OCI-LY7 (cell line): ENCODE data around the gene KIF1B. TPM values are rescaled to one million over a fixed set of nuclear protein-coding genes. Genes with fewer than 3 reads are reported as not detected.
"Not testable (repeated sequence)": the region's sequence is repeated elsewhere in the genome, so short reads cannot be mapped to it uniquely, and the experiment has no call there.

ENCODE experiments used
- BruUV-seq: library from RNA; stranded (reverse); fragments of 400-500 nt; replicated peaks from 2 replicates; lab custom pipeline; 2021; lab: Mats Ljungman, UMichigan
- CTCF ChIA-PET: fragments of 300-600 bp; sonication (Branson Sonifier 250); formaldehyde crosslinking; loops from one replicate; lab custom pipeline; 2022; ENCODE audit warnings: antibody characterized with exemption; ENCODE audit not compliant: unreplicated experiment; lab: Charles Lee
- POLR2A ChIA-PET: fragments of 300-600 bp; sonication (Branson Sonifier 250); formaldehyde crosslinking; loops from one replicate; lab custom pipeline; 2022; ENCODE audit warnings: antibody characterized with exemption; lab: Charles Lee
- DNase-seq: peaks from one replicate; pipeline ENCODE4 v3.0.0-alpha.2; 2015; ENCODE audit warnings: low spot score
- H2AFZ ChIP-seq: fragments of 200-600 bp; sonication (generic), shearing (Covaris generic); 2 replicates; pipeline ENCODE4 v1.6.1; 2014; ENCODE audit warnings: mild to moderate bottlenecking, antibody characterized with exemption, low read length, moderate library complexity
- H3K27ac ChIP-seq: fragments of 200-600 bp; sonication (generic); 2 replicates; pipeline ENCODE4 v1.5.1; 2014; ENCODE audit warnings: mixed run types, low read depth, mild to moderate bottlenecking, moderate library complexity, low read length, inconsistent platforms; ENCODE audit not compliant: poor library complexity, severe bottlenecking
- H3K36me3 ChIP-seq: fragments of 200-600 bp; sonication (generic); 2 replicates; pipeline ENCODE4 v1.6.1; 2014; ENCODE audit warnings: mild to moderate bottlenecking, antibody characterized with exemption, low read length, moderate library complexity, mixed read lengths; ENCODE audit not compliant: insufficient read depth
- H3K4me1 ChIP-seq: fragments of 200-600 bp; sonication (generic); 2 replicates; pipeline ENCODE4 v1.5.1; 2014; ENCODE audit warnings: mild to moderate bottlenecking, low read length; ENCODE audit not compliant: insufficient read depth, poor library complexity, severe bottlenecking
- H3K4me2 ChIP-seq: fragments of 200-600 bp; sonication (generic); 2 replicates; pipeline ENCODE4 v1.6.1; 2014; ENCODE audit warnings: mild to moderate bottlenecking, low read length
- H3K4me3 ChIP-seq: fragments of 200-600 bp; sonication (generic); 2 replicates; pipeline ENCODE4 v1.5.1; 2014; ENCODE audit warnings: mild to moderate bottlenecking, low read depth, low read length; ENCODE audit not compliant: poor library complexity, severe bottlenecking
- H3K79me2 ChIP-seq: fragments of 200-600 bp; sonication (generic); 2 replicates; pipeline ENCODE4 v1.6.1; 2016; ENCODE audit warnings: low read depth, mild to moderate bottlenecking, low read length, moderate library complexity, mixed read lengths; ENCODE audit not compliant: insufficient read depth
- H3K9me2 ChIP-seq: fragments of 200-600 bp; sonication (generic); 2 replicates; pipeline ENCODE4 v1.6.1; 2016; ENCODE audit warnings: mild to moderate bottlenecking, low read length, mixed read lengths; ENCODE audit not compliant: insufficient read depth
- H3K9me3 ChIP-seq: fragments of 200-600 bp; sonication (generic); 2 replicates; pipeline ENCODE4 v1.6.1; 2014; ENCODE audit warnings: mild to moderate bottlenecking, mixed run types, low read length, mixed read lengths
- H4K20me1 ChIP-seq: fragments of 200-600 bp; sonication (generic); 2 replicates; pipeline ENCODE4 v1.6.1; 2014; ENCODE audit warnings: mild to moderate bottlenecking, antibody characterized with exemption, low read length, moderate library complexity, mixed read lengths; ENCODE audit not compliant: insufficient read depth
- EZH2phosphoT487 ChIP-seq: fragments of 200-600 bp; sonication (generic); IDR thresholded peaks from 2 replicates; pipeline ENCODE4 v1.6.1; 2018; ENCODE audit warnings: low read depth, borderline replicate concordance, mild to moderate bottlenecking, mixed run types, antibody characterized with exemption, low read length, moderate library complexity, mixed read lengths
- intact Hi-C: fragments of 100-400 bp; cut with micrococcal nuclease; formaldehyde crosslinking; loops from one replicate; pipeline ENCODE4 v1.10.0; 2022; ENCODE audit not compliant: unreplicated experiment
- total RNA-seq, 2 experiments: library from RNA; depleted of rRNA in 1 of 2; stranded (reverse); fragments of >200 nt in 1 of 2; shearing (Covaris generic) in 1 of 2; gene quantifications; 2 replicates each; pipeline ENCODE4 v1.2.3, GENCODE V29; 2014 to 2022
- TF ChIP-seq, protein P1 (sequence below): fragments of 200-600 bp; sonication (generic); conservative IDR thresholded peaks from 2 replicates; pipeline ENCODE4 v1.5.1; 2014; ENCODE audit warnings: mild to moderate bottlenecking, antibody characterized with exemption, low read length, moderate library complexity, mixed read lengths

Gene KIF1B
- total RNA-seq, 2 experiments from 2014 or later: 3.8 to 4.8 TPM

DNA sequence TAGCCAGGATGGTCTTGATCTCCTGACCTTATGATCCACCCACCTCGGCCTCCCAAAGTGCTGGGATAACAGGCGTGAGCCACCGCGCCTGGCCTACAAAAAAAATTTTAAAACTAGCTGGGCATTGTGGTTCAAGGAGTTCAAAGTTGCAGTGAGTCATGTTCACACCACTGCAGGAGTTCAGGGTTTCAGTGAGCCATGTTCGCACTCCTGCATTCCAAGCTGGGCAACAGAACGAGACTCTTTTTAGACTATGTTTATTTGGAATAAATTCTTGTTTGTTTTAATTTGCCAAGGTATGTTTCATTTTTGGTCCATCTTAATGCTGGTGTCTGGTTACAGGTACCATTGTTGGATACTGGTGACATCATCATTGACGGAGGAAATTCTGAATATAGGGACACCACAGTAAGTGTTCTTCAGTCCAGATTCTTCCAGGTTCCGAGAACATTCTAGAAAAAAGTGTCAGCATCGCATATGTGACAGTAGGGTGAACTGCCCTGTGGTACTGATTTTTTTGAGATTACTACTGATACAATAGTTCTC, 192.4 kb downstream of the KIF1B start:
- CTCF ChIA-PET: no interaction called here
- H3K4me3 ChIP-seq: no peak overlapping the region

DNA sequence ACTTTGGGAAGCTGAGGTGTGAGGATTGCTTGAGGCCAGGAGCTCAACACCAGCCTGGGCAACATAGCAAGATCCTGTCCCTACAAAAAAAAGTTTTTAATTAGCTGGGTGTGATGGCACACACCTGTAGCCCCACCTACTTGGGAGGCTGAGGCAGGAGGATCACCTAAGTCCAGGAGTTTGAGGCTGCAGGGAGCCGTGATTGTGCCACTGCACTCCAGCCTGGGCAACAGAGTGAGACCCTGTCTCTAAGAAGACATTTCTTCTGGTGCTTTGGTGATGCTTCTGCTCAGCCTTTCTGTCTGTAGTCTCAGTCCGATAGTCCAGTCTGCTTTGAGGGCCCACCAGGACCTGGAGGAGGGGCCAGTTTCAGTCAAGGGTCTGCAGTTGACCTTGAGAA, 196.8 kb downstream of the KIF1B start:
- DNase-seq: no peak
- H3K4me3 ChIP-seq: no peak overlapping the region
- H2AFZ ChIP-seq: no peak overlapping the region
- no peaks in the 10 kb centered on the region for H3K4me1 ChIP-seq
- H4K20me1 ChIP-seq: no peaks in the 10 kb centered on the region
- POLR2A ChIA-PET: no interaction called here
- H3K4me2 ChIP-seq: no peak overlapping the region
- H3K9me3 ChIP-seq: no peaks in the 10 kb centered on the region
- CTCF ChIA-PET: no interaction called here
- H3K27ac ChIP-seq: no peak overlapping the region
- intact Hi-C loops: no loop called here
- H3K9me2 ChIP-seq: no peaks in the 10 kb centered on the region
- peaks cover 96% of the 10 kb centered on the region for H3K36me3 ChIP-seq
- no TSS peak for BruUV-seq
- H3K79me2 ChIP-seq: no peaks in the 10 kb centered on the region
- TF ChIP-seq EZH2phosphoT487: no peak
- TF ChIP-seq, protein P1, sequence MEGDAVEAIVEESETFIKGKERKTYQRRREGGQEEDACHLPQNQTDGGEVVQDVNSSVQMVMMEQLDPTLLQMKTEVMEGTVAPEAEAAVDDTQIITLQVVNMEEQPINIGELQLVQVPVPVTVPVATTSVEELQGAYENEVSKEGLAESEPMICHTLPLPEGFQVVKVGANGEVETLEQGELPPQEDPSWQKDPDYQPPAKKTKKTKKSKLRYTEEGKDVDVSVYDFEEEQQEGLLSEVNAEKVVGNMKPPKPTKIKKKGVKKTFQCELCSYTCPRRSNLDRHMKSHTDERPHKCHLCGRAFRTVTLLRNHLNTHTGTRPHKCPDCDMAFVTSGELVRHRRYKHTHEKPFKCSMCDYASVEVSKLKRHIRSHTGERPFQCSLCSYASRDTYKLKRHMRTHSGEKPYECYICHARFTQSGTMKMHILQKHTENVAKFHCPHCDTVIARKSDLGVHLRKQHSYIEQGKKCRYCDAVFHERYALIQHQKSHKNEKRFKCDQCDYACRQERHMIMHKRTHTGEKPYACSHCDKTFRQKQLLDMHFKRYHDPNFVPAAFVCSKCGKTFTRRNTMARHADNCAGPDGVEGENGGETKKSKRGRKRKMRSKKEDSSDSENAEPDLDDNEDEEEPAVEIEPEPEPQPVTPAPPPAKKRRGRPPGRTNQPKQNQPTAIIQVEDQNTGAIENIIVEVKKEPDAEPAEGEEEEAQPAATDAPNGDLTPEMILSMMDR: no peak

More for the DNA sequence above, 192.4 kb downstream of the KIF1B start:
- Histone ChIP-seq H3K27ac (no peak overlapping the region), H3K36me3 (peaks cover 75% of the 10 kb centered on the region), H2AFZ (no peak overlapping the region), H3K4me1 (peaks cover 13% of the 10 kb centered on the region), H3K9me3 (no peaks in the 10 kb centered on the region), H3K79me2 (peaks cover 21% of the 10 kb centered on the region; the same call in 1 of the 2 replicates), H4K20me1 (peaks cover 9% of the 10 kb centered on the region; the same call in 1 of the 2 replicates), H3K9me2 (no peaks in the 10 kb centered on the region), H3K4me2 (no peak overlapping the region)
- no TSS peak for BruUV-seq
- TF ChIP-seq, protein P1: no peak
- TF ChIP-seq EZH2phosphoT487: no peak
- POLR2A ChIA-PET: no interaction called here
- intact Hi-C loops: no loop called here
- no peak for DNase-seq

DNA sequence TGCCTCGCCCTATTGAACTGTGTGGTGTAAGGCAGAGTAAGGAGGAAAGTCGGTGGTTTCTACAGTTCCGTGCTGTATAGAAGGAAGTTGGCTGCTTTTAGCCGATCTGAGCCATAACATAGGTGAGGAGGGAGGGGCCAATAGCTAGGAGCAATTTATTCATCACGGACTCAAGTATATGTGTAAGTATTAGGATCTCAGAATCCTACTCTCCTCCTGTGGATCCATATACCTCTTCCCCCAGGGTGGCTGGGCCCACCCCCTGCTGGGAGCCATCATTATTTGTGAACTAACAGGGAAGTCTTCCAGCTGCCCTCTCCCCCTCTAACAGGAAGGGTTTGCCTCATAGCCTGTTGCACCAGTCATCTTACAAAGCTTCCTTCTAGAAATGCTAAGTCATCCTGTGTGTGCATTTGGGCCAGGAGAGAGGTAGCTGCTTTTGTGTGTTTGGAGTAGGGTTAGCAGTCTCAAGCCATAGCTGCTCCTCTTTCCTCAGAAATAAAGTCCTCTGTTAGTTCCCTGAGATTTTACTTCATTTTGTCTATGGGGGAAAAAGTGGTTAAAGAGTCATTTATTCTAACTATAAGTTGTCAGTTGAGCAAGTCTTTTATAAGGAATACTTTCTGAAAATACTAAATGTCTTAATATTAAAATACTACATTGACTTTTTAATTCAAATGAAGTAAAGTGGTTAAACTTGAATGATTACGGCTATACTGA, 205.0 kb downstream of the KIF1B start:
- ChIA-PET POLR2A (interaction anchor here (0.7 kb wide), 1 partner anchor 89 kb away, joined by 3 read pairs; no protein-coding TSS in a partner anchor), CTCF (no interaction called here)
- H3K4me1 ChIP-seq: no peaks in the 10 kb centered on the region
- no peak overlapping the region for H2AFZ ChIP-seq
- no peak for DNase-seq
- intact Hi-C loops: no loop called here
- H3K4me2 ChIP-seq: no peak overlapping the region
- H3K79me2 ChIP-seq: no peaks in the 10 kb centered on the region
- BruUV-seq: no TSS peak
- H4K20me1 ChIP-seq: no peaks in the 10 kb centered on the region
- H3K36me3 ChIP-seq: peaks cover 96% of the 10 kb centered on the region
- H3K27ac ChIP-seq: no peak overlapping the region
- H3K9me3 ChIP-seq: no peaks in the 10 kb centered on the region
- no peak overlapping the region for H3K4me3 ChIP-seq
- no peak for TF ChIP-seq EZH2phosphoT487
- TF ChIP-seq, protein P1: no peak
- H3K9me2 ChIP-seq: no peaks in the 10 kb centered on the region

DNA sequence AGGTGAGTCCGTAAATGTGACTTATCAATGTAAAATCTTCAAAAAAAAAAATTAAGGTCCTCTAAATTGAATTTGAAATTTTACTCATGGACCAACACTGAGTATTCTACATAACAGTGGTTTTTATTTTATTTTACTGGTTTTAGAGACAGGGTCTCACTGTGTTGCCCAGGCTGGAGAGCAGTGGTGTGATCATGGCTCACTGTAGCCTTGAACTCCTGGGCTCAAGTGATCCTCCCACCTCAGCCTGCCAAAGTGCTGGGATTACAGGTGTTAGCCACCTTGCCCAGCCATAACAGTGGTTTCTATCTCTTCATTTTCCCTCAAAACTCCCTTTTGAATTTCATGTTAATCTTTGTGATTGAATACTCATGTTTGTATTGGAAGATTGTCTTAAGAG, 205.6 kb downstream of the KIF1B start:
- H3K9me2 ChIP-seq, H2AFZ ChIP-seq, H3K4me1 ChIP-seq, CTCF ChIA-PET, intact Hi-C loops, H3K4me2 ChIP-seq, H3K4me3 ChIP-seq, H3K9me3 ChIP-seq, H4K20me1 ChIP-seq, H3K27ac ChIP-seq, DNase-seq, H3K79me2 ChIP-seq, BruUV-seq: not testable (repeated sequence)
- POLR2A ChIA-PET: interaction anchor here (0.7 kb wide), 2 partner anchors 90 to 180 kb away, joined by 3 read pairs; no protein-coding TSS in a partner anchor
- H3K36me3 ChIP-seq: peaks cover 96% of the 10 kb centered on the region
